ENCODE data around the gene CEACAM1.

- TF ChIP-seq POLR2AphosphoS5 (IDR thresholded peaks at IDR 0.05; ENCODE audit: low read depth) (no peak), REST (IDR thresholded peaks at IDR 0.05; ENCODE audit: unreplicated experiment) (no peak), EZH2 (IDR thresholded peaks at IDR 0.05; ENCODE audit: low read depth, unreplicated experiment) (no peak), CTCF (conservative IDR thresholded peaks at IDR 0.05; ENCODE audit: low read depth in 2 of 2) (no peak)
These were observed 9.2 kb downstream of the CEACAM1 start for GRCh38 chr19:42519108-42519507.

Measured in GM23338 (cell line).